HG03280 (cell line): ENCODE measurements around the gene ZBTB9.

ENCODE experiments used
- ATAC-seq: cut with Tn5 transposase; IDR thresholded peaks from one replicate; pipeline ENCODE4 v1.9.1; 2021; ENCODE audit warnings: mild to moderate bottlenecking, moderate library complexity; ENCODE audit not compliant: unreplicated experiment

ZBTB9 gene

DNA sequence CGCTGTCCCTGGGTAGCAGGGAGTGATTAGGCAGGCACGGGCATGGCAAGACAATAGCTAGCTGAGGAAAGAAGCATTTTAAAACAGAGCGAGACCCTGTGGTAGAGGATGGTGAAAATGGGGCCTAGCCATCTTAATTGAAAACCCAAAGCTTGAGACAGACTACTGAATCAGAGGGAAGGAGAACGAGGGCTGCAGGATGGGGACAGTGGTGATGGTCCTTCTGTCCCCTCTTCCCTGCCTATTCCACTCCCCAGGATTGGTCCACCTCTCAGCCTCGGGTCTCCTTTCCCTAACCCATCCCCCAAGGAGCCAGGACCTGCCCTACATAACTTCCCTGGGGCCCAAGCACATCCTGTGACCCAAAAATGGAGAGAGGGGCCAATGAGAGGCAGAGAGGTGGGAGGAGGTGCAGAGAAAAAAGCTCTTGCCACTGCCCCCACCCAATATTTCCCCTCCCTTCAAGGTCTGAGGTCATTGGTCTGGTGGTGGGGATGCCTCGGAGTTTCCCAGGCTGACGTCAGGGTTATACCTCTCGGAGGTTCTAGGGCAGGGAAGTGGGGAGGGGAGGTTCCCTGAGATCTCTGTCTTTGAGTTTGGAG is 35.6 kb upstream of the ZBTB9 start:
- no peak for ATAC-seq

DNA sequence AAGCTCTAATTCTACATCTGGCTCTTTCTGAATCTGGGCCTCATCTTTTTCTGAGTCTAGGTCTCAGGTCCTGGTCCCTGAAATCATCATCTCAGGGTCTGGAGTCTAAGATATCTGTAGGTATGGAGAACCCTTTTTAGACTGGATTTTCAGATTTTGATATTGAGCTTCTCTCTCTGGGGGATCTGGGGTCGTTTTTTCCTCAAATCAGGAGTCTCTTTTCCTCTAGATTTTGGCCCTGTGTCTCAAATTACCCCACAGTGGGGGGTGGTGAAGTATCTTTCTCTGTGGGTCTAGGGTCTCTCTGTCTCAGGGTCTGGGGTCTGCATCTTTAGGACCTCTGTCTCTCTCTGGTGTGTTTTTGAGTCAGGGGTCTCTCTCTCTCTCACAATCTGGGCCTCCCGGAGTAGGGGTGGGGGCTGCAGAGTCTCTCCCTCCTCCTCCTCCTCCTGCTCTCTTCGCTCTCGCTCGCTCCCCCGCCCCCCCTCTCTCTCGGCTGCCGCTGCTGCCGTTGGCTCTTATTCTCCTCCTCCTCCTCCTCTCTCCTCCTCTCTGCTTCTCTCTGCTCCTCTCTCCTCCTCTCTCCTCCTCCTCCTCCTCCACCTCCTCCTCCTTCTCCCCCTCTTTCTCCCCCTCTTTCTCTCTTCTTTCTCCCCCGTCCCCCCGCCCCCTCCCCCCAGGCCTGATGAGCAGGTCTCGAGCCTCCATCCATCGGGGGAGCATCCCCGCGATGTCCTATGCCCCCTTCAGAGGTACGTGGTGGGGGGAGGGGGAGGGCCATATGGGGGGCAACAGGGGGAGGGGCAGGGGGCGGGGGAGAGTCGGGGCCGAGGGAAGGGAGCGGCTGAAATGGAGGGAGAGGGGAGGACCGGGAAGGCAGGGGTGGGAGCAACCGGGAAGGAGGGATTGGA is 34.5 kb upstream of the ZBTB9 start, which contains the start of gene SYNGAP1:
Gene SYNGAP1, plus strand, starts transcription at position 486 of the 911 bp plus-strand sequence. Its CDS starts 200 bp downstream, at position 686.
- ATAC-seq, result no peak

DNA sequence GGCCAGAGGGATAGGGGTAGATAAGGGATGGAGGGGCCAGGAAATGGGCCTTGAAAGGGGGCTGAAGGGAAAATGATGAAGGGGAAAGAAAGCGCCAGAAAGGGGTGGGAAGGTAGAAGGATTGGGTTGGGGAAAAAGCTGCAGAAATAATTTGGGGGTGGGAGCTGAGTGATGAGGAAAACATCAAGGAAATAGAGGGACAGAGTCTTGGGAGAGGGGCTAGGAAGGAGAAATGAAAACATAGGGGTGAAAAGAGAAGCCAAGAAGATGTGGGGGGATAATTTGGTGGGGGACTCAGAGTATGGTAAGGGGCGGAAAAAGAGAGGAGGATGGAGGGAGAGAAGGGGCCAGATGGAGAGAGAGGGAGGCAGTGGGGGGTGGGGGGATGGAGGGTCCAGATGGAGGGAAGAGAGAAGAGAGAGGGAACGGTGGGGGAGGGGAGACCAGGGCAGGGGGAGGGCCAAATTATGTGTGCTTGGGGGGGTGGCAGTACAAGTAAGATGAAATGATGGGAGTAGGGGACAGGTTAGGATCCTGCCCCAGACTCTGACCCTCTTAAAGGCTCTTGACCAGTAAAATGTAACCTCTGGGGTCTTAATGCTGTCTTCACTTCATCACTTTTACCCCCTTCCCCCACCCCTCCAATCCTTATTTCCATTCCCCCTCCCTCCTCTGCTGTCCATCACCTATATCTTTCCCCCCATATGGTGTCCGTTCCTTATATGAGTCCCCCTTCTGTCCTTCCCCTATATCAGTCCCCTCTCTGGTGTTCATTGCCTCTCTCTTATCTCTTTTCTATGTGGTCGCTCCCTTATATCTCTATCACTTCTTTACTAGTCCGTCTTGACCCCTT is 33.7 kb upstream of the ZBTB9 start:
- no peak for ATAC-seq

DNA sequence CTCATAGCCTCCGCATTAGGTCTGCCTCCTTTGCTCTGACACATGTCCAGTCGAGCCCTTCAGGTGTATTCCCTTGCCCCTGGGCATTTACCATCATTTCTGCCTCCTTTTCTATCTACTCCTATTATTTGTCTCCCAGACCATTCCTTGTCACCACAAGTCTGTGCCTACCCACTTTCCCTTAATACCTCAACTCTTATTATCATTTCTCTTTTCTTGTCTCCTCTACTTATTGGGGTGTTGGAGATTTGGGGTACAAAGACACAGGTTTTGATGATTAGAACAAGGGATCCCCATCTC is 33.1 kb upstream of the ZBTB9 start:
- no peak for ATAC-seq

DNA sequence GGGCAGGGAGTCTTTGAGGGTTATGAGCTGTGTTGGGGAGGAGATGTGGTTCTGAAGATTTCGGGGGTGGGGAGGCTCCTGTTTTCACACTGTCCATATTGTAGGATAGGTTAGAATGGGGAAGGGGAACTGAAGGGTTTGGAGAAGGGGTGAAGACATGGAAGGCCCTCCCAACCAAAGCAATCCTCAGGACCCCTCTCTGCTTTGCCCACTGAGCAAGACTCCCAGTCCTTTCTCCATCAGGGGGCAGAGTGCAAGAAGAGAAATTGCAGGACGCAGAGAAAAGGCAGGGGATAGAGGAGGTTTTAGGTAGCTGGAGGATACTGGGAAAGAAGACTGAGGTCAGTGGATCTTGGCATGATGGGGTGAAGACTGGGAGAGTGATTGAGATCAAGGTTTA is 30.6 kb upstream of the ZBTB9 start:
- no peak for ATAC-seq

DNA sequence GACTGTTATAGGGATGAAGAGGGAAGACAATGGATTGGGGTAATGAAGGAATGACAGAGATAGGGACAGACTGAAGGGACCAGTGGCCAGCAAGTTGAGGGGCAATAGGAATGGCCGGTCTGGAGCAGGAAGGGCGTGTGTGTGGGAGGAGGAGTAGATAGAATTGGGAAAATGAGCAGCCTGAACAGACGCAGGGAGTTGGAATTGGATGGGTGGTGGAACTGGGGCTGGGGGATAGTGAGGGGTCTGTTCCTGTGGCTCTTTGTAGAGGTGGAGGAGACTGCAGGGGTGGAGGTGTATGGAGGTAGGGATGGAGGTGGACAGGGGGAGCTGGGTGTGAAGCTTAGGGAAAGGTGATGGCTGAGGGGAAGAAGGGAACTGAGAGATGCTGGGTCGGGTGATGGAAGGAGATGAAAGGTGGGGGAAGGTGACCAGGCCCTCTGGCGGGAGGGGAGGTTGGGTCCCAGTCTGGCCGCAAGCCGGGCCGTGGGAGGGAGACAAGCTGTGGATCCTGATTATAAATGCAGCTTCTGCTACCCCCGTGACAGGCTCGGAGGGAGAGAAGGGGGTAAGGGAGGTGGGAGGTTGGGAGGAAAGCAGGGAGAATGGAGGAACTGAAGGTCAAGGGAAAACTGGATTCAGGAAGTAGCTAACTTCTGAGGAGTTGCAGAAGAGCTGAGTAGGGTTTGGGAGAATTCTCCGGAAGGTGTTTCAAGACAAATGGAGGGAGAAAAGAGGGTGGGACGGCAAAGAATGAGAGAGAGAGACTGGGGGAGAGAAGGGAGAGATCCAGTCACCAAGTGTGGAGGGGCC is 29.3 kb upstream of the ZBTB9 start:
- no peak for ATAC-seq

DNA sequence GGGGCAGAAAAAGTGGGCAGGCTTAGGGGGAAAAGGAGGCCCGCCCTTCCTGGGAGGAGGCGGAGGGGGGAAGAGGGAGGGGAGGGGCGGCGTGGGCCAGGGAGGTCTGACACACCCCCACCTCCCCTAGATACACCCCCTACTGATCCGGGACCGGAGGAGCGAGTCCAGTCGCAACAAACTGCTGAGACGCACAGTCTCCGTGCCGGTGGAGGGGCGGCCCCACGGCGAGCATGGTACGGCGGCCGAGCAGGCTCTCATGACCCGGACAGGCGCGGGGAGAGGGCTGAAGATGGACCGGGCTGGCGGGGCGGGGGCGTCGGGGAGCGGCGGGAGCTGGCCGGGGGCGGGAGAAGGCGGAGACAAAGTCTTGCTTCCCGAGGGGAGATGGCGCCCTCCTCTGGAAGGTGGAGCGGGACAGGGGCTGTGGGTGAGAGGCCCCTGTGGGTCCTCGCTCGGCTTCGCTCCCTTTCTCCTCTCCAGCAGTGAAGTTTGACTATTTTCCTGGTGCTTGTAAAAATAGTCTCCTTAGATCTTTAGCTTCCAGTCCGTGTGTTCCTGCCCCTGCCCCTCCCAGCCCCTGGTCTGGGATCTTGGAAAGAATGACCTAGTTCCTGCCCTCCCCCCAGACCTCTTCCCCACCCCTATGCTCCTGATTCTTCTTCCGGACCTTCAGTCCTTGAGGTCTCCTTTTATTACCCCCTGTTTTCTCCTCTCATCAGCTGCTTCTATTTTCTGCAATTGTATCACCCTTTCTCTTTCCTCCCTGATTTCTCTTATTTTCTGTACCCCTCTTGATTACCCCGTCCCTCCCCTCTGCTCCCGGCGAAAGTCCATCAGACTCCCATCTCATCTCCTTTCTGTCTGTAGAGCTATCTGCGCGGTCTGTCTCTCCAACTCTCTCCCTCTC is 28.5 kb upstream of the ZBTB9 start:
- peak; percentile 49 for ATAC-seq

DNA sequence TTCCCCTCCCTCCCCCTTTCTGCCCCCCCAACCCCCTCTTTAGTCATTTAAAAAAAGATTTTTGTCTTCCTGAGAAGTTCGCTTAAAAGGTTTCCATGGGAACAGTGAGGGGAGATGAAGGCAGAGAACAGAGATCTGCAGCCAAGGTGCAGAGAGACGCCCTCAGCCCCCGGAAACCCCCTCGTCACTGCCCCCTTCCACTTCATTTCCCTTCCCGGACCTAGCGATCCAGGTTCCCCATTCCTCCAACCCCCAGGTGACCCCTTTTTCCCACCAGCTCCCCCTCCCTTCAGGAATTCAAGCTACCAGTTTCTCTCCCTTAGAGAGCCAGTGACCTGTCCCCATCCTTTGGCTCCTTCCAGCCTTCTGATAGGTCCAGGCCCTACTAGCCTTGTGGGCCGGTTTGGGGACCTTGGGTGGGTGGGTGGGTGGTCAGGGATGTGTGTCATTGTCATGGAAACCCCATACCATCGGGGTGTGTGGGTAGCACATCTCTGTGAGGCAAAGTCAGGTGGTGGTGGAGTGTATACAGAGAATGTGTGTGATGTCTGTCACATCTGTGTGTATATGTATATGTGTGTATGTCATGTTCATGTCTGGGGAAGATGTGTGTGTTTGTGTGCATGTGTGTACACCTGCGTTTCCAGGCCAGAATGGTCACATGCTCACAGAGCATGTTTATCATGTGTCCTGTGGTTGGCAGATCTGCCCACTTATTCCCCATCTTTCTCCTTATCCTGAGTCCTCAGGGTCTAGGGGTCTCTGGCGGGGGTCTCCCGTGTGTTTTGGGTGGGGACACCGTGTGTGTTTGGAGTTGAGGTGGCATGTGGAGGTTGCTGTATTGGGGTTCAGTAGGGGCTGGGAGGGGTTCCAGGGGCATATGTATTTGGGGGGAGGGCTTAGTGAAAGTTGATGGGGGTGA is 27.5 kb upstream of the ZBTB9 start:
- no peak for ATAC-seq

DNA sequence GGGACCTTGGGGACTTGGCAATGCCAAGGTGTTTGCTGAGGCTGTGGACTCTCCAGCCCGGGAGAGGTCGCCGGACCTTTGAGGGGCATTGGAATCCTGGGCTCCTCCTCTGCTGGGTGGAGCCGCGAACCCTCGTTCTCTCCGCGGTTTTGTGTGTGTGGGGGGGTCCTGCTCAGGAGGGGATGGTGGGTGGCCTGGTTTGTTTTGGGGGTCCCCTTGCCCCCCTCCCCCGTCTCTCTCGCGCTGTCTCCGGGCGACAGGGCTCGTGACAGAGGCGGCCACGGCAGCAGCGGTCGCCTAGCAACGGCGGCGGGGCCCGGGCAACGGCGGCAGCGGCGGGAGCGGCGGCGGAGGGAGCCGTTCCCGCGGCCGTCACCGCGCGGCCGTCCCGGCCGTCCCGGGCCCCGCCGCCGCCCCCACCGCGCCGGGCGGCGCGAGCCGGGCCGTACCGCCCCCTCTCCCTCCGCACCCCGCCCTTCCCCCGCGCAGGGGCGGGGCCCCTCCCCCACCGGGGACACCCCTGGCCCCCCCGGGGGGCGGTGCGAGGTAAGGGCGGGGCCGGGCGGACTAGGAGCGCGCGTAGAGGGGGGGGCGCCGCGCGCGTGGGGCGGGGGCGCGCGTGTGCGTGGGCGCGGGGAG is 26.7 kb upstream of the ZBTB9 start:
- no peak for ATAC-seq

DNA sequence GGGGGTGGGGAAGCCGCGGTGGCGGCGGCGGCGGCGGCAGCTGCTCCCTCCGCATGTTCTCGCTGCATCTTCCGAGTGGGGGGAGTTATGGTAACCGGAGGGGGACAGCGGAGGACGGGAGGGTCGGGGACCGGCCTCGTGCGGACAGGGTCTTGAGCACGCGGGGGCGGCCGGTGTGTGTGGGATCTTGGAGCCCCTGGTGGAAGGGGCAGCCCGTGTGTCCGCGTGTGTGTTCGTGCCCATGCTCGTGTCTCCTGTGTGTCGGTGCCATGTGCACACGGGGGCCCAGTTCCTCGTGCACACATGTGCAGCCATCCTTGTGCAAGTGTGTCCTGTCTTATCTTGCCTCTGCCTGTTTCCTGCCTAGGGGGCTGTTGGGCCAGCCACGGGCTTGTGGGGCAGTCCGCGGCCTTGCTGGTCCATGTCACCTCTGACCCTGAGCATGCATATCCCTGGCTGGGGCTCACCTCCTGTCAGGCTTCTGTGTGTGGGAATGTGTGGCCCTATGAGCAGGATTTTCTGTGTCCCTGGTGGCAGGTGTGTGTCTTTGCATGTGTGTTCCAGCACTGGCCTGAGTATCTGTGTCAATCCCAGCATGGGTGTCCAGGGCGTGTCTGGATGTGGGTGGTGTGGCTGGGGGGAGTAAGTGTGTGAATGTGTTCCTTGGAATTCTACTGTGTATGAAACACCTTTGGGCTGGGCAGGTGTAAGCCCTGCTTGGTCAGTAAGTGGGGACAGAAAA is 26.0 kb upstream of the ZBTB9 start:
- ATAC-seq, result no peak

DNA sequence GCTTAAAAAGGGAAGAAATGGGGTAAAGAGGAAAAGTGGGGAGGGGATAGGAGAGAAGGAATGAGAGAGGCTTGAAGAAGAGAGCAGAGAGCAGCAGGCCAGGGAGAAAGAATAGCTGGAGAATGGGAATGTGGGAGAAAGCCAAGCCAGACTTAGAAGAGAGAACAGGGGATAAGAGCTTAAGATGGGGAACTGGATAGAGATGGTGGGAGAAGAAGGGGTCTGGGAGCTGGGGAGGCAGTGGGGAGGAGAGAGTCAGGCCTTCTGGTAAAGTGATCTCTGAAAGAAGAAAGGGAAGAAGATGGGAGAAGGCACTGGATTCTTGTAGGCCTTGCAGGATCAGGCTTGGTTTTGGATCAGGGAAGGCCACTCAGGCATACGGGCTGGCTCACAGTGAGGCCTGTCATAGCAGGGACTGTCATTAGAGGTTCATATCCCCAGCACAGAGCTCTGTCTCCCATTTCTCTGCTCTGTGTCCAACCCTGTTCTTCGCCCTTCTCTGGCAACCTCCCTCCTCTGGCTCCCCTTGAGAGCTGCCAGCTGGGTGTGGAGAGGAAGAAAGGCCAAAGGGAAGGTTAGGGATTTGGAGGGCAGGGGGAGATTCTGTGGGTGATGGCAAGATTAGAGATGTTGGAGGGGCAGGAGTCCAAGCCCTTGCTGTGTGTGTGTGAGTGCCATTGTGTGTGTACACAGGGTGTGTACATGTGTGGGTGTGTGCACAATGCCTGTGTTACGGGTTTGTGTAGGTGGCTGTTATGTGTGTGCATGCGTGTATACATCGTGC is 25.2 kb upstream of the ZBTB9 start:
- ATAC-seq, result no peak

DNA sequence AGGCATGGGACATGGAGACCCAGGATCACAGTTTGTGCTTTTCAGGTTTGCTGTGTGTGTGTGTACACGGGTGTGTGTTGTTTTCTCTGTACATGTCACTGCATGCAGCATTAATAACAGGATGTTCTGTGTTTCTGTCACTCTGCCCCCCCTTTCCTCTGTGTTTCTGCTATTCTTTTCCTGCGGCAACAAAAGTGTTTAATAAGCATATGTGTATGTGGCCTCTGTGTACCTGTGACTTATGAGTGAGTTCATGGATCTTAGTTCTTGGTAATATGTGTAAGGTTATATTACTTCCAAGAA is 24.7 kb upstream of the ZBTB9 start:
- no peak for ATAC-seq

DNA sequence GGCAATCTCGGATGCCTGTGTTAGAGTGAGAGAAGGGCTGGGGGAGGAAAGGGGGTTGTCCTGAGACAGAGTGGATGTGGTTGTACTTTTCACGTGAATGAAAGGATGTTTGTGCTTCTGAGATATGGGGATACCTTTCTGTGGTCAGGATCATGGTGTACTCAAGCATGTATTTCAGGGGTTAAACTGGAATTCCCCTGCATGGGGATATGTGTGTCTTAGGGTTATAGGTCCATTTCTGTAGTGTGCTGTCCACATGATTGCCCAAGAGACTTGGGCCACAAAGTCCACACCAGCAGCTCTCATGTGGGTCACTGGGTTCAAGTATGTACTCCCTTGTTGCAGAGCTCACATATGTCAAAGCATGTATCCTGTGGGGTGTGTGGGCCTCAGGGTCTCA is 24.0 kb upstream of the ZBTB9 start:
- ATAC-seq, result no peak

DNA sequence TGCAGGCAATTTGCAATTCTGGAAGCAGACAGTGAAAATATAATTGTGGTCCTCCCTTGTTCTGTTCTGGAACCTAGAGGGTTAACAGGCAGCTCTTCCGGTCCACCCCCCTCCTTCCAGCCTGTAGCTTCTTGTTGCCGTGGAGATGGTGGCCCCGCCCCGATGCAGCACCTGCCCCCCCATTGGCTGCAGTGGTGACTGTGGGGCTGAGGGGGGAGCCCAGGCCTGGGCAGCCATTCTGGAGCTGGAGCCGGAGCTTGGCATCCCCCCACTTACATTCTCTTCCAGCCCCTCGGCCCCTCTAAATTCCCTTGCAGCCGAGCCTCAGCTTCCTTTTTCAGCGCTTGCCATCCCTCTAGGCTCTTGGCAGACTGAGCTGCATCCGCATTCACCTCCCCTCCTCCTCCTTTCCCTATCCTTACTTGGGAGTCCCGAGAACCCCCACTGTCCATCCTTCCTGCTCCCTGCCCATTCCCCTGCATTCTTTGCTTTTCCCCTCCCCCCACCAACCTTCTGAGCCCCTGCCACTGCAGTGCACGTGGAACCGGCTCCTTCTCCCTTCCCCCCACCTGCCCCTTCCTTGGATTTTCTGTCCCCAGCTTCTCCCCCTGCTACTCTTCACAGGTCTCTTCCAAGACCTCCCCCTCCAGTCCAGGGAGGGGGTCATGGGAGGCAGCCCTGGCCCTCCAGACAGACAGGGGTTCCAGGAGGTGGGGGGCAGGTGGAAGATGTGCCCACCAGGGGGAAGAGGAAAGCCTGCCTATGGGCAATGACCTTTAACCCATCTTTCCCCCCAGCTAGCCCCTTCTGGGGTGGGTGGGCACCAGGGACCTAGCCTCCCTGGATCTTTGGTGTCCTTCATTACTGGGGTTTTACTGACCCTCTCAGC is 23.1 kb upstream of the ZBTB9 start:
- ATAC-seq, result no peak

DNA sequence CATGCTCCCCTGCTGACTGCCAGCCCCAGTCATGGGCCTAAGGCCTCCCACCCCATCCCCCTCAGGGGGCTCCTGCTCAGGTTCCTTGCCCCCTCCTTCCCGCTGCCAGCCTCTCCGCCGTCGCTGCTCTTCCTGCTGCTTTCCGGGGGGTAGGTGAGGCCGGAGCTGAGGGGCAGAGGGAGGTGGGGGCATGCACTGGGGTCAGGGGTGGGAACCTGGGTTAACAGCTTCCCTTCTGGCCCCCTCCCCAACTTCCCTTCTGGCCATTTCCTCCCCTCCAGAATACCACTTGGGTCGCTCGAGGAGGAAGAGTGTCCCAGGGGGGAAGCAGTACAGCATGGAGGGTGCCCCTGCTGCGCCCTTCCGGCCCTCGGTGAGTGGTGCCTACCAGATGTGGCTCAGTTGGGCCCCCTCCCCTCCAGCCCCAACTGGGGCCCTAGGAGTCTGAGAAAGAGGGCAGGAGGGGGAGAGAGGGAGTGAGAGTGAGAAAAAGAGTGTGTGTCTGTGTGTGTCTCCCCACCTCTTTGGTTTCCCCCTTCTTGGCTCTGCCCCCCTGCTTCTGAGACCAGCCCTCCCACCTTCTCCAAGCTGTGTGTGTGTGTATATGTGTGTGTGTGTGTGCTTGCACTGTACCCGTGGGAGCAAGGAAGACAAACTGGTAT is 22.4 kb upstream of the ZBTB9 start:
- no peak for ATAC-seq
